GM18873 (cell line): ENCODE measurements around the gene TMA7B.
A peak's percentile ranks its signal among the peaks of the same experiment; 100 is the strongest.
"Not testable (repeated sequence)": the region's sequence is repeated elsewhere in the genome, so short reads cannot be mapped to it uniquely, and the experiment has no call there.

ENCODE experiments used
- ATAC-seq: cut with Tn5 transposase; IDR thresholded peaks from one replicate; pipeline ENCODE4 v1.9.1; 2021; ENCODE audit warnings: mild to moderate bottlenecking, moderate library complexity, moderate number of reproducible peaks; ENCODE audit not compliant: unreplicated experiment, low FRiP score

Gene TMA7B

GRCh38 chr22:39951603-39952293, 8.4 kb upstream of the TMA7B start:
- ATAC-seq: not testable (repeated sequence)

- no peak for ATAC-seq
Measured at GRCh38 chr22:39952347-39952746, 7.8 kb upstream of the TMA7B start.

GRCh38 chr22:39953101-39953500, 7.1 kb upstream of the TMA7B start:
- no peak for ATAC-seq

- no peak for ATAC-seq
Measured at GRCh38 chr22:39954584-39955055, 5.6 kb upstream of the TMA7B start.

GRCh38 chr22:39955675-39956074, 4.5 kb upstream of the TMA7B start:
- no peak for ATAC-seq

- ATAC-seq: no peak
Measured at GRCh38 chr22:39956932-39957664, 3.1 kb upstream of the TMA7B start.

- ATAC-seq: no peak
Measured at GRCh38 chr22:39958009-39958711, 2.0 kb upstream of the TMA7B start.

- no peak for ATAC-seq
Measured at GRCh38 chr22:39958949-39959639, 1.1 kb upstream of the TMA7B start.

GRCh38 chr22:39960791-39961746, 872 bp downstream of the TMA7B start:
- ATAC-seq: peak; percentile 62

GRCh38 chr22:39962071-39962470, 1.9 kb downstream of the TMA7B start:
- no peak for ATAC-seq

GRCh38 chr22:39965748-39966147, 5.6 kb downstream of the TMA7B start:
- ATAC-seq: no peak

GRCh38 chr22:39966470-39966869, 6.3 kb downstream of the TMA7B start:
- no peak for ATAC-seq

- no peak for ATAC-seq
Measured at GRCh38 chr22:39967103-39967829, 7.1 kb downstream of the TMA7B start.

GRCh38 chr22:39967996-39968972, 8.1 kb downstream of the TMA7B start:
- ATAC-seq: no peak

GRCh38 chr22:39970742-39971141, 10.5 kb downstream of the TMA7B start:
- ATAC-seq: no peak

- no peak for ATAC-seq
Measured at GRCh38 chr22:39972641-39973040, 12.4 kb downstream of the TMA7B start.

- ATAC-seq: no peak
Measured at GRCh38 chr22:39973656-39974055, 13.5 kb downstream of the TMA7B start.

GRCh38 chr22:39974065-39974464, 13.9 kb downstream of the TMA7B start:
- no peak for ATAC-seq
